Peyer's patch (tissue), 4 donors: ENCODE measurements around the gene NEAT1.

Source experiments
- CTCF ChIP-seq, 6 experiments: fragments of 450-650 bp in 4 of 6; fragments of 200-600 bp in 2 of 6; sonication (generic) in 1 of 6; IDR thresholded peaks; one replicate each; pipeline ENCODE4 v1.5.1; 2017 to 2019; ENCODE audit warnings: antibody characterized with exemption in 6 of 6, mild to moderate bottlenecking in 3 of 6, moderate library complexity in 1 of 6
- POLR2A ChIP-seq, 2 donors: fragments of 450-650 bp; IDR thresholded peaks; one replicate each; pipeline ENCODE4 v1.5.1; 2017; ENCODE audit warnings: antibody characterized with exemption in 2 of 2, mild to moderate bottlenecking in 2 of 2, moderate library complexity in 2 of 2

DNA sequence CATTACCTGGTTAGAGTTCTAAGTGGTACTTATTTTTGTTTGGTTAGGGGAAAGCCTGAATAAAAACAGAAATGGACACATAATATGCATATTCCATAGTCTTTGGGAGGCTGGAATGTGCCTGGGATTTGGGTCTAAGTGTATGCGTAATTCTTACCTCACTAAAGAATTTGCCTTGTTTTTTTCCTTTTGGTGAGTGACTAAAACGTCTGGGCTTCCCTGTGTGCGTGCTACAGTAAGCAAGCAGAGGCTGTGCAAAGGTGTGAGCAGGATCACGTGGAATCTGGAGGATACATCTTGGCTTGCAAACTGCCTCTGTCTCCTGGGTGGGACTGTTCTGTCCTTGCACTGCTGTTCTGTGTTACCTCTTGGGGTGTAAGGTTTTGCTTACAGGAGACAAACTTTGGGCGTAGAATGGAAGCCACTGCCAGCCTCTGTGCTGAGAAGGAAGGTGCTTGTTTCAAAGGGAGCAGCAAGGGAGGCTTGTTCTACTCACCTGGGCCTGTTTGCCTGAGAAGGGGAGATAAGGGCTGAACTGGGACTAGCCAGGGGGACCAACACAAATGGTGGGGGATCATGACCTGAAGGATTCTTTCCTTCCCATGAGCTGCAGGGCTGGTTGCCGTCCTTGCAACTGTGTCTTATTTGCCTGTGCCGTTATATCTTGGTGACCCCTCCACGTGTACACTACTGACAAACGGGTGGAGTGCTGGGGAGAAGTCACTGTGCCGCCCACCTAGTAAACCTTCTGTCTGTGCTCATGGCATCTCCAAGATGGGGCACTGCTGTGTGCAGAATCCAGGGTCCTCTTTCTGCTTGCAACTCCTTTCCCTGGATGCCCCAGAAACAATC lies 4.5 kb downstream of the NEAT1 start:
- TF ChIP-seq CTCF (IDR thresholded peaks at IDR 0.05), result no peak
- peak in 1 of 2 donors; percentile 75 for TF ChIP-seq POLR2A (IDR thresholded peaks at IDR 0.05)
